Stimulated activated naive CD8-positive, alpha-beta T cell treated with anti-CD3 and anti-CD28 coated beads, Interleukin-15, Interleukin-2, amounts not matched to agents 100 ng/mL and 50 ng/mL, for 24 hours (primary cell): ENCODE results near the gene GALNT6.

Source experiments
- H3K27ac Mint-ChIP-seq: one replicate; pipeline ENCODE4 v1.8.0; 2021; ENCODE audit warnings: mild to moderate bottlenecking, mixed read lengths
- H3K27me3 Mint-ChIP-seq: one replicate; pipeline ENCODE4 v1.8.0; 2021; ENCODE audit warnings: mixed read lengths
- H3K36me3 Mint-ChIP-seq: one replicate; pipeline ENCODE4 v1.8.0; 2021; ENCODE audit warnings: low read depth, mixed read lengths
- H3K4me1 Mint-ChIP-seq: one replicate; pipeline ENCODE4 v1.8.0; 2021; ENCODE audit warnings: low read depth, mixed read lengths
- H3K4me3 Mint-ChIP-seq: one replicate; pipeline ENCODE4 v1.8.0; 2021; ENCODE audit warnings: mild to moderate bottlenecking, mixed read lengths
- H3K9me3 Mint-ChIP-seq: one replicate; pipeline ENCODE4 v1.8.0; 2021; ENCODE audit warnings: mixed read lengths

Gene GALNT6

DNA sequence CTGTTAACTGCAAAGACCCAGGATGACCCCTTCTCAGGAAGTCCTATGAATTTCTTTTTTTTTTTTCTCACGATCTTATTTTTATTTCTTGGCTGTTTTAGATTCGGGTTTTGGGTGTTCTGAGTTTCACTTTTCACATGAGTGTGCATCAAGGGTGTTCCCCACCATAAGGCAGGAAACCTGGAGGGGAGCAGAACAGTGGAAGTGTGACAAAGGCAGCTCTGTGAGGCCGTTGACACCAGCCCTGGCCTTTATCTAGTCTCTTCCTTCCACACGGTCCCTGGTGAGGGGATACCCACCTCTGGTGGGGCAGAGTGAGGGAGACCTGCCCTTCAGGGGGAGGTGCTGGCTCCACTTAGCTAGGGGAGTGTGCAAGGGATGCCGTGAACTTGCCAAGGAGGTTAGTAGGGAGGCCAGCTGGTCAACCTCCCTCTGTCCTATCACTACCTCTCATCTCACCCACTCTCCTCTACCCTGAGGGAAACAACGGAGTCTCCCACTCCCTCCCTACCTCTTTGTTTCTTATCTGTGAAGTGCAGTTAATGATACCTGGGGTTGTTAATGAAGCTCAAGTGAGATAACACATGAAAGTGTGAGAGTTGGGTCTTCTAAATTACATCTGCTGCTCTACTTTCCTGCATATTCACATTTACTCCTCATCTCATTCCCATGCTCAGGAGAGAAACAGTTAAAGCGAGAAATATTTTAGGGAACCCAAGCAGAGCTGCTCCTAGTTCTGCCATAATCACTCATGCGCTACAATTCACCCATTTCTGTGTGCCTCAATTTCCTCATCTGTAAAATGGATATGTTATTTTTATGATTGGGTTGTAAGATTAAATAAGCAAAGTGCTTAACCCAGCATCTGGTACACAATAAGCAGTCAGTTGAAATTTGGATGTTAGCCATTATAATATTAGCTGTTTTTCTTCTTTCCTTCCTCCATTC lies 4.4 kb upstream of the GALNT6 start:
- Mint-ChIP-seq H3K4me3 (peak overlapping the region; percentile 83), H3K36me3 (no peaks in the 10 kb centered on the region), H3K27ac (peak overlapping the region; percentile 82), H3K9me3 (no peaks in the 10 kb centered on the region), H3K4me1 (peaks cover 54% of the 10 kb centered on the region), H3K27me3 (no peaks in the 10 kb centered on the region)

DNA sequence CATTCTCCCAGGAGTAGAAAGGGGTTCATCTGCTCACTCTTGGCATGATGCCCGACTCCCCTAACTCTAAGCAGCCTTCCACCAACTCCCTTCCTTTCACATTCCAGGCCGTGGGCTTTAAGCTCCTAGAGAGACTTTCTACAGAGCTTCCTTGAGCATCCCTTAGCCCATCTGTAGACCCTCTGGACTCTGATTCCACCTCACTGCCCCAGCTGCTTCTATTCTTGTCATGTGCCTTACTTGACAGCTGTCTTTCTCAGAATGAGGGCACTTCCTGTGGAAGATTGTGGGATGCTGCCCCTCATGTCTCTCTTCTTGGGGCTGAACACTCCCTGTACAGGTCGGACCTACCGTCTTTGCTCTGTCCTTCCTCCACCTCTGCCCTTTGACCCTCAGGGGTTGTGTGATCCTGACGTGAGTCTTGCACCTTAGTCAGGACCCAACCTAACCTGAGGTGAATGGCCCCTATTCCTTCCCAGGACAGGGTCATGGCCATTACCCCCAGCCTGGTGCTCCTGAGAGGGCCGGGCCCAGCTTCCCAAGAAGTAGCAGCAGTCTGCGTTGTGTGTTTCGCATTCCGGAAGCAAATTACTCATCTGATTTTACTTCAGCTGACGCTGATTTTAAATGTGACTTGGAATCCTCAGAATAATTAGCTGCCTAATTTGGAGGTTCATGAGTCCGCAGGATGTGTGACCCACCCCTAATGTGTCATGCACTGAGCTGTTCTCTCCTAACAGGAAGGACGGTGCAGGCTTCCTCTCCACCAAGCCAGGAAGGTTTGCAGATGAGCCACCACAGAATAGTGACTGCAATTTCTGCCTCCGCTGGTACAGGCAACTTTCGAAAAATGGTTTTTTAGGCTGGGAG lies 2.7 kb upstream of the GALNT6 start:
- H3K9me3 Mint-ChIP-seq = no peaks in the 10 kb centered on the region
- peaks cover 71% of the 10 kb centered on the region for H3K4me1 Mint-ChIP-seq
- no peaks in the 10 kb centered on the region for H3K36me3 Mint-ChIP-seq
- H3K4me3 Mint-ChIP-seq = peak overlapping the region; percentile 83
- H3K27ac Mint-ChIP-seq = peak overlapping the region; percentile 90
- no peaks in the 10 kb centered on the region for H3K27me3 Mint-ChIP-seq

DNA sequence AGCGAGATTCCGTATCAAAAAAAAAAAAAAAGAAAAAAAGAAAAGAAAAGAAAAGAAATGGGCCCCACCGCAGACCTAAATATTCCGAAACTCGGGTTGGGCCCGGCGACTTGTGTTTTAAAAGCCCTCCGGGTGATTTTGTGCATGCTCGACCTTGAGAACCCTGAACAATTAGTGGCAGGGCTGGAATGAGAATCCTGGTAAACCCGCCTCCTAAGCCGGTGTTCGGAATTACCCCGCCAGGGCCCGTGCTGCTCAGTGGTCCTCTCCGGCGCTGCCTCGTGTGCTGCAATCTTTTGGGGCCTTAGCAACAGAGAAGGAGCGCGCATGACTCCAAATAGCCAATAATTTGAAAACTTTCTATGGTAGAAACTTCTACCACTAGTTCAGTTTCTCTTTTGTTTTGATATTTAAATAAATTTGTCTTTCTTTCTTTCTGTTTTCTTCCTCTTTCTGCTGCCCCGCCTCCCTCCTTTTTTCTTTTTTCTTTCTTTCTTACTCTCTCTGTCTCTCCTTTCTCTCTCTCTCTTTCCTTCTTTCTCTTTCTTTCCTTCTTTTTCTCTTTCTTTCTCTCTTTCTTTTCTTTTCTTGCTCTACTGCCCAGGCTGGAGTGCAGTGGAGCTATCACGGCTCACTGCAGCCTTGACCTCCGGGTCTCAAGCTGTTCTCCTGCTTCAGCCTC lies 1.5 kb upstream of the GALNT6 start:
- H3K4me3 Mint-ChIP-seq = peak overlapping the region; percentile 83
- no peaks in the 10 kb centered on the region for H3K27me3 Mint-ChIP-seq
- H3K9me3 Mint-ChIP-seq = no peaks in the 10 kb centered on the region
- H3K36me3 Mint-ChIP-seq = no peaks in the 10 kb centered on the region
- H3K27ac Mint-ChIP-seq = peak overlapping the region; percentile 81
- H3K4me1 Mint-ChIP-seq = peaks cover 78% of the 10 kb centered on the region

DNA sequence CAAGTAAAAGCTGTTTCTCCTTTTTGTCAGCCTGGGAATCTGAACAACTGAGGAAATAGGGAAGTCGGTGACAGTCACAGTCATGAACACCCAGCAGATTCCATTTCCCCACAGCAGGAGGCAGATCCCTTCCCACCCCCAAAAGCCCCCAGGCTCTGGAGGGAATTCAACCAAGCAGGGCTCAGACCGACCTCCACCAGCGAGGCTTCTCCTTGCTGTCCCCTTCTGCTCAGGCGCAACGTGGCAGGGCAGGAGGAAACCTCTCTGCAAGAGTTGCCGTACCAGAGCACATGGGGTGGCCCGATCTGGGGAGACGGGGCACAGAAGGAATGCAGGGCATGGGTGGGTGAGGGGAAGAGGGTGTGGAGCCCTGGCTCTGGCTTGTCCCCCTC lies 319 bp downstream of the GALNT6 start:
- Mint-ChIP-seq H3K9me3 (no peaks in the 10 kb centered on the region), H3K27ac (peak overlapping the region; percentile 85), H3K4me1 (peaks cover 82% of the 10 kb centered on the region), H3K27me3 (no peaks in the 10 kb centered on the region), H3K36me3 (peaks cover 7% of the 10 kb centered on the region), H3K4me3 (peak overlapping the region; percentile 94)

DNA sequence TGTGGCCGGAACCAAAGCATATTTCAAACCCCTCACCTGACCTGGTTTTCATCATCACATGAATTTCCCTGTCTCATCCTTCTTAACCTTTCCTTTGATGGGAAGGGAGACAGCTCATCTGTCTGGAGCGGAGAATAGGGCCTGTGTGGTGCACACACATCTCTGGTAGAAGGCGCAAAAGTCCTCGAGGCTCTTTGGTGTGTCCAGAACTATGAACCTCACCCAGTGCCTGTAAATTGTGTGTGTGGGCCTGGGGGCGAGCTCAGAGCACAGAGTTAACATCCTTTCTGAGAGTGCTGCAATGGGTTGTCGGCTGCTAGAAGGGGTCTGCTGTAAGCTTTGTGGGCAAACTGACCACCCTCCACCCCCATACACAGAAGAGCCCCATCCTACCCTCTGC lies 749 bp downstream of the GALNT6 start:
- H3K27me3 Mint-ChIP-seq = no peaks in the 10 kb centered on the region
- H3K4me3 Mint-ChIP-seq = peak overlapping the region; percentile 94
- peaks cover 78% of the 10 kb centered on the region for H3K4me1 Mint-ChIP-seq
- H3K9me3 Mint-ChIP-seq = no peaks in the 10 kb centered on the region
- H3K27ac Mint-ChIP-seq = peak overlapping the region; percentile 85
- H3K36me3 Mint-ChIP-seq = peaks cover 7% of the 10 kb centered on the region

DNA sequence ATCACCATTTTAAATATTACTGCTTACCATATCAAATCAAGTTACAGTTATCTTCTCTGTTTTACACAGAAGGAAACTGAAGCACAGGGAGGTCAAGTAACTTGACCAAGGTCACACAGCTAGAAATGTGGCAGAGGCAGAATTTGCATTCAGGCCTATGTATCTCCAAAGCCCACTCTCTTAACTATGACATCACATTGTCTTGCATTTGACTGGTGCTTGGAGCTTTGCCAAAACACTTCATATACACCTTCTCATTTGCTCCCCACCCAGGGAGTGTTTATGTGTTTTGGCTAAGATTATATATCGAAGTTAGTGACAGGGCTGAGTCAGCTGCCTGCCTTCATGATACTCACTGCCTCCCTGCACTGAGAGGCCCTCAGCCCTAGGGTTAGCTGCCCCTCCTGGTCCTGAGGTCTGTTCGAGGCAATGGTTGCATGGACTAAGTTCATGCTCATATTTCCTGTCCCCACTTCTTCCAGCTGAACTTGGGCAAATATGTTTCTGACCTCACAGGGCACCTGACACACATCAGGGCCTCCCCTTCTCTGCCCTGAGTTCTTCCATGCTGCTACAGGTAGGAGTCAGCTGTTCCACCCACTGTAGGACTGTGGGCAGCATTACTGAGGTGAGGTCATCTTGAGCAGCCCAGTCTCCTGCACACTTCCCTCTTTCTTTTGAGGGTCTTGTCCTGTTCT lies 1.8 kb downstream of the GALNT6 start:
- H3K4me1 Mint-ChIP-seq = peaks cover 68% of the 10 kb centered on the region
- H3K27ac Mint-ChIP-seq = peak overlapping the region; percentile 68
- peak overlapping the region; percentile 42 for H3K4me3 Mint-ChIP-seq
- peaks cover 7% of the 10 kb centered on the region for H3K36me3 Mint-ChIP-seq
- H3K27me3 Mint-ChIP-seq = no peaks in the 10 kb centered on the region
- H3K9me3 Mint-ChIP-seq = no peaks in the 10 kb centered on the region

DNA sequence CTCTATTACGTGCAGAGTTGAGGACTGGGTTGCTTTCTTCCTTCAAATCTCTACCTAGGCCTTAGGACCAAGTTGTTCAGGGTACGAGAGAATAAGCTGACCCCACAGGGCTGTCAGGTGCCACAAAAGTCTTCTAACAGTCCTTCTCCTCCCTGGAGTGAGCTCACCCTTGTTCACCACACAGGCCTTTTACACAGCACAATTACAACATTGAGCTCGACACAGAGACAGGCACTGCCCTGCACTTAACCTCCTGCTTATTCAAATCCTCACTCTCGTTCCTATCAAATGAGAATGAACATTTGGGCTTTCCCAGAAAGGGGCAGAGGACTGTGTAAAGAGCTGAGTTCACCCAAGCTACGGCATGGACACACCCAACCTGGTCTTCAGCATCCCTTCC lies 2.4 kb downstream of the GALNT6 start:
- Mint-ChIP-seq H3K4me1 (peaks cover 66% of the 10 kb centered on the region), H3K9me3 (no peaks in the 10 kb centered on the region), H3K27me3 (no peaks in the 10 kb centered on the region), H3K4me3 (no peak overlapping the region), H3K27ac (no peak overlapping the region), H3K36me3 (peaks cover 7% of the 10 kb centered on the region)

DNA sequence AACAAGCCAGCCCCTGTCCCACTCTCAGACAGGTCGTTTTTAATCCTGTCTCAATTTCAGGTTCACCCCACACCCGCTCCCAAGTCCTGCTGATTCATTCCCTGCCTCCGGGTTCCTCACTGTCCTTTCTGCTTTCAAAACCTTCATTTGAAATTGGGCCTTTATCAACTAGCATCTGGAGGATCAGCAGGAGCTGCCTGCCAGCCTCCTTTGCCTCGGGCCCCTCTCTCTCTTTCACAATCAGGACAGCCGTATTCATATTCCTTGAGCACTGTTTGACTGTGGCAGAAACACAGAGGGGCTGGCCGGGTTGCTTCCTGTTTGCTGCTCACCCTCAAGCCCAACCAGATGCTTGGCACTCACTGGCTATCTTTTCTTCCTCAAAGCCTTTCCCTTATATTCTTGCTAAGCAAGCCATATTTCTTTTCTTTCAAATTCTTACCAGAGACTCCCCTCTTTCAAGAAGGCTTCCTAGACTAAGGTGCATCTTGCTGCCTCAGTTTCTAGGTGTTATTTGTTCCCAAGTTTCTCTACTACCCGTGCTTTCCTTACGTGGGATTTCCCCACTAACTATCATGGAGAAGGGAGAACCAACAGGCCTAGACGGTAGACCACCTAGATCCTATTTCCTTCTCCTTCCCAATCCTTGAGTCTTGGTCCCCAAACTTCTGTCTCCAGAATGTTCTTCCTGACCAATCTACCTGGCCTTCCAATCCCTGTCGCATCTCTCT lies 3.0 kb downstream of the GALNT6 start:
- Mint-ChIP-seq H3K4me3 (no peak overlapping the region), H3K36me3 (peaks cover 10% of the 10 kb centered on the region), H3K4me1 (peaks cover 66% of the 10 kb centered on the region), H3K27ac (no peak overlapping the region), H3K27me3 (no peaks in the 10 kb centered on the region), H3K9me3 (no peaks in the 10 kb centered on the region)

DNA sequence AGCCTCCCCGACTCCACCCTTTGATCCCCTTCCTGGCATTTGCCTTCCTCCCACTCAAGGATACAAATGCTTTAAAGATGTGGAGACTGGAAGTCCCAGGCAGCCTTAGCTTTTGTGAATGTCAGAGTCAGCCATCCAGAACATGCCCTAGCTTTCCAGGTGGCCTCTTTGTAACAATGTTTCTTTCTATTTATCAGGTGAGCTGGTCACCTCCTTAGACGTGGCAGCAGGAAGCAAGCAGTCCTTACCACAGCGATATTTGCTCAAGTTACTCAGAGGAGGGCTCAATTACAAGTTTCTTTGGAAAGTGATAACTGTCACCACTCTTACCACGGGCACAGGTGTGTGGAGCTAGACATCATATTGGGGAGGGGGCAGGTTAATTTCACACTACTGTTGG lies 4.9 kb downstream of the GALNT6 start:
- Mint-ChIP-seq H3K36me3 (peaks cover 29% of the 10 kb centered on the region), H3K27ac (no peak overlapping the region), H3K9me3 (no peaks in the 10 kb centered on the region), H3K4me1 (peaks cover 69% of the 10 kb centered on the region), H3K4me3 (no peak overlapping the region), H3K27me3 (no peaks in the 10 kb centered on the region)

DNA sequence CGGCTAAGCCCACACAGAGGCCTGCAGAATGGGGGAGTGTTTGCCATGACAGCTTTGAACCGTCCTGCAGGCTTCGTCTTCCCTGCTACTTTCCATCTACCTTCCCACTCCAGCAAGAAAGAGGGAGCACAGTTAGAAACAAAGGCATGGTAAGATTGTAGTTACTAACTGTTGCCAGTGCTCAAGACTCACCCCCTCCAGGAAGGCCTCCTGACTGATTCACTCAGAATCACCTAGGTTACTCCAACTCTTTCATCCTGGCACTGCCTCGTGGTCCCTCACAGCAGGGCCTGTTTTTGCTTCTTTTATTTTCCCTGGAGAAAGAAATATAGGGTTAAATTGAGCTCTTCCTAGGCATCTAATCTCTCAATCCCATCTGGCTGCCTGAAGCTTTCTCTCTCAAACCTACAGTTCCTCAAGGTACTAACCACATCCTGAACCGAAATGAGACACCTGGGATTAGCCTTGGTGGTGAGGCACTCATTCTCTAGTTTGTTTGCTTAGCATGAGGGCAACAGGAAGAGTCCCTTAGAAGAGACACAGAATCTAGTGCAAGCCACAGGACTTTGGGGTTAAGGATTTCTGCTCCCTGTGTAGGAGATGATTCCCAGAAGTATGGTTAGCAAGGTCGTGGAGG lies 7.8 kb downstream of the GALNT6 start:
- Mint-ChIP-seq H3K36me3 (peaks cover 57% of the 10 kb centered on the region), H3K27me3 (no peaks in the 10 kb centered on the region), H3K4me3 (no peak overlapping the region), H3K9me3 (no peaks in the 10 kb centered on the region), H3K4me1 (peaks cover 41% of the 10 kb centered on the region), H3K27ac (no peak overlapping the region)

DNA sequence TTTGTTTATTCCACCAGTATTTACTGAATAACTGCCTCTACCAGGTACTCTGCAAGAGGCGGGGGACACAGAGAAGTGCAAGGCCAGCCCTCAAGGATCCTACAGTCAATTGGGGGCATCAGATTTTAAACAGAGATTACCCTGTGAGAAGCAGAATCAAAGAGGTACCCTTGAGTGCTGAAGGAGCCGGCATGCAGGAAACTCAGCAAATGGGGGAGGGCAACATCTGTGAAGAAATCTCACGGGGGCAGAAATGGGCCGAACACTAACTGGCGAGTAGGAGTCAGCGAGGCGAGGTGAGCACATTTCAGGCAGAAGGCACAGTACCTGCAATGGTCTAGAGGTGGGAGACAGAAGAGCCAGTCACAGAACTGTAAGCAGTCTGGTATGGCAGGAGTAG lies 9.0 kb downstream of the GALNT6 start:
- H3K27me3 Mint-ChIP-seq = no peaks in the 10 kb centered on the region
- H3K4me1 Mint-ChIP-seq = peaks cover 35% of the 10 kb centered on the region
- peaks cover 68% of the 10 kb centered on the region for H3K36me3 Mint-ChIP-seq
- H3K4me3 Mint-ChIP-seq = no peak overlapping the region
- no peaks in the 10 kb centered on the region for H3K9me3 Mint-ChIP-seq
- H3K27ac Mint-ChIP-seq = no peak overlapping the region

DNA sequence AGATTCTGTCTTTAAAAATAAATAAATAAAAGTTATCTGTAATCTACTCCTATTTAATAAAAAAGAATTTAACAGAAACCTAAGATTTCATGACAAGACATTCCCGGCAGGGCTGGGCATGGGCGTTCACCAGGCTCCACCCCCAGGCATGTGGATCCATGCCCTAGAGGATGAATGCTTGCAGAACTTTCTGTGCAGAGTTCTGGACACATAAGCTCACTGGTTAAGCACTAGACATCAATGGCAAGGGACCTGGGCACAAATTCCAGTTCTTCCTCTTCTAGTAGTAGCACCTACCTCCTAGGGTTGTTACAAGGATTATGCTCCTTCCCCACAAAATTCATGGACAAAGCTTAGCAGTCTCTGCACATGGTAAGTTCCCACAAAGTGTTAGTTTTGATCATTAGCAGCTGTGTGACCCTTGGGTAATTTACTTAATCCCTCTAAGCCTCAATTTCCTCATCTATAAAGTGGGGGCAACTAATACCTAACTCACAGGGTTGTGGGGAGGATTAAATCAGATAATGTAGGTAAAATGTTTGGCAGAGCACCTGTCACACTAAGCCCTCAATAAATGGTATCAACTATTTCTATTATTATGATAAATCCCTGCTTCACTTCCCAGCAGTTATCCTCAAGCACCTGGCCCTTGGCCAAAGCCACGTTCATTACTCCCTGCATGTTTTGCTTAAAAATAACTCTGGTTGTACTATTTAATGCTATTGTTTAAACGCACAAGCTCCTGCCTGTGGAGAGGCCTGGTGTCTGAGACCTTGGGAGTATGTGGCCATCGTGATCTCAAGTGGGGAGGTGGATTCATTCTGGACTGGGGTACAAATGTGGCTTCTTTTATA lies 9.8 kb downstream of the GALNT6 start:
- Mint-ChIP-seq H3K9me3 (no peaks in the 10 kb centered on the region), H3K27ac (no peak overlapping the region), H3K27me3 (no peaks in the 10 kb centered on the region), H3K36me3 (peaks cover 68% of the 10 kb centered on the region), H3K4me3 (no peak overlapping the region), H3K4me1 (peaks cover 30% of the 10 kb centered on the region)

DNA sequence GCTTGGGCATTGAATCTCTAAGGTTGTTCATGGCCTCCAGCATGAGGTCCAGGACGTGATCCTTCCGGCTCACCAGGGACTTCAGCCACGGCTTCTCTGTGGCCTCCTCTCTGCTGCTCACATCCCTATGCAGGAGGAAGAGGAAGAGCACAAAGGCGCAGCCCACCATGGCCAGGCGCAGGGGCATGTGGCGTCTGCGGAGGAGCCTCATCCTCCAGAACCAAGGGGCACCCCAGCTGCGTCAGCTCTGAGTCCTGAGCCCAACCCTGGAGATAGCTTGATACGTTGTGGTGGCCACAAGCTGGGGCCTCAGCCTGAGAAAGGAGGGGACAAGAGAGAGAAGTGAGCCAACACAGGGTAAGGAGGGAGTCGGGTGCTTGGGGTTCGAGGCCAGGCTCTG lies 11.6 kb downstream of the GALNT6 start:
- Mint-ChIP-seq H3K36me3 (peaks cover 74% of the 10 kb centered on the region), H3K27me3 (no peaks in the 10 kb centered on the region), H3K4me3 (no peak overlapping the region), H3K4me1 (peaks cover 30% of the 10 kb centered on the region), H3K9me3 (no peaks in the 10 kb centered on the region), H3K27ac (no peak overlapping the region)
